H1 (cell line): ENCODE data around the gene S100A6. TPM values are rescaled to one million over a fixed set of nuclear protein-coding genes. Genes with fewer than 3 reads are reported as not detected.
A peak's percentile ranks its signal among the peaks of the same experiment; 100 is the strongest.

Experiments used
- CTCF ChIA-PET: fragments of 300-600 bp; sonication (Branson Sonifier 250); formaldehyde crosslinking; loops from one replicate; lab custom pipeline; 2021; ENCODE audit not compliant: partially characterized antibody; lab: Charles Lee
- POLR2A ChIA-PET: fragments of 300-600 bp; sonication (Branson Sonifier 250); formaldehyde crosslinking; loops from one replicate; lab custom pipeline; 2021; ENCODE audit warnings: inconsistent platforms; ENCODE audit not compliant: partially characterized antibody; lab: Charles Lee
- DNase-seq, 2 experiments: peaks; one replicate each; pipeline versions ENCODE4 v3.0.0 to v3.0.0-alpha.2; 2010 to 2022; ENCODE audit warnings: low spot score in 2 of 2, low read depth in 1 of 2, mixed read lengths in 1 of 2
- FAIRE-seq: peaks from 2 replicates; lab custom pipeline; 2011; peaks lifted over from hg19 to GRCh38; lab: Jason Lieb, UNC
- H2AFZ ChIP-seq: 2 replicates; pipeline ENCODE4 v1.8.1; 2012; ENCODE audit warnings: low read length, inconsistent platforms
- H2AK5ac ChIP-seq: 2 replicates; pipeline ENCODE4 v1.6.1; 2013; ENCODE audit warnings: low read depth, low read length
- H2BK120ac ChIP-seq: replicated peaks from 2 replicates; pipeline ENCODE3; 2013; ENCODE audit warnings: low read depth, low read length, inconsistent platforms
- H2BK12ac ChIP-seq: 2 replicates; pipeline ENCODE4 v1.6.1; 2013; ENCODE audit warnings: low read depth, low read length
- H2BK15ac ChIP-seq: 2 replicates; pipeline ENCODE4 v1.6.1; 2013; ENCODE audit warnings: low read length
- H2BK20ac ChIP-seq: 2 replicates; pipeline ENCODE4 v1.6.1; 2013; ENCODE audit warnings: low read length
- H2BK5ac ChIP-seq: 2 replicates; pipeline ENCODE4 v1.6.1; 2013; ENCODE audit warnings: low read depth, low read length
- H3K14ac ChIP-seq: 2 replicates; pipeline ENCODE4 v1.6.1; 2013; ENCODE audit warnings: inconsistent platforms; ENCODE audit not compliant: insufficient read length
- H3K18ac ChIP-seq: 2 replicates; pipeline ENCODE4 v1.6.1; 2013; ENCODE audit warnings: low read length; ENCODE audit errors: extremely low read depth
- H3K23ac ChIP-seq: 2 replicates; pipeline ENCODE4 v1.6.1; 2013; ENCODE audit warnings: inconsistent platforms; ENCODE audit not compliant: insufficient read length
- H3K23me2 ChIP-seq: 2 replicates; pipeline ENCODE4 v1.6.1; 2013; ENCODE audit warnings: low read depth, low read length
- H3K27ac ChIP-seq: 2 replicates; pipeline ENCODE4 v1.6.1; 2011; ENCODE audit warnings: low read depth, low read length, inconsistent platforms
- H3K27me3 ChIP-seq, 4 experiments: replicated peaks in 1 of 4; 1 replicate in 1 of 4; 2 replicates in 3 of 4; pipeline versions ENCODE4 v1.6.1 to v1.8.1; 2011 to 2013; ENCODE audit warnings: low read length in 3 of 4, mild to moderate bottlenecking in 3 of 4, inconsistent platforms in 2 of 4, mixed read lengths in 2 of 4, moderate library complexity in 1 of 4; ENCODE audit not compliant: control insufficient read depth in 3 of 4, insufficient read depth in 3 of 4; ENCODE audit errors: extremely low read depth in 1 of 4
- H3K36me3 ChIP-seq, 4 experiments: 2 replicates each; pipeline versions ENCODE4 v1.6.1 to v1.8.1; 2011 to 2013; ENCODE audit warnings: mild to moderate bottlenecking in 4 of 4, low read length in 3 of 4, moderate library complexity in 2 of 4, control low read depth in 1 of 4, inconsistent platforms in 1 of 4; ENCODE audit not compliant: insufficient read depth in 4 of 4, control insufficient read depth in 2 of 4
- H3K4ac ChIP-seq: replicated peaks from 2 replicates; pipeline ENCODE3; 2013; ENCODE audit warnings: low read length, low read depth, mixed read lengths, inconsistent platforms; ENCODE audit not compliant: insufficient read length
- H3K4me1 ChIP-seq, 4 experiments: replicated peaks in 1 of 4; 1 replicate in 1 of 4; 2 replicates in 3 of 4; pipeline versions ENCODE4 v1.6.1 to v1.8.1; 2011 to 2013; ENCODE audit warnings: low read length in 3 of 4, inconsistent platforms in 2 of 4, mixed read lengths in 1 of 4; ENCODE audit not compliant: insufficient read depth in 4 of 4, control insufficient read depth in 3 of 4
- H3K4me2 ChIP-seq, 2 experiments: 2 replicates each; pipeline versions ENCODE4 v1.6.1 to v1.8.1; 2011 to 2013; ENCODE audit warnings: low read depth in 2 of 2, low read length in 2 of 2, control low read depth in 1 of 2, inconsistent platforms in 1 of 2, mild to moderate bottlenecking in 1 of 2; ENCODE audit not compliant: insufficient read depth in 1 of 2
- H3K4me3 ChIP-seq, 4 experiments: fragments of 200-600, 300-600 bp in 1 of 4; sonication (generic), shearing (Covaris generic), sonication (Bioruptor Twin) in 1 of 4; 2 replicates each; pipeline versions ENCODE4 v1.5.1 to v1.8.1; 2011 to 2016; ENCODE audit warnings: low read length in 4 of 4, low read depth in 3 of 4, control low read depth in 2 of 4, inconsistent platforms in 2 of 4, mild to moderate bottlenecking in 2 of 4, mixed read lengths in 1 of 4, moderate library complexity in 1 of 4; ENCODE audit not compliant: insufficient read depth in 2 of 4; ENCODE audit errors: extremely low read depth in 1 of 4
- H3K56ac ChIP-seq: replicated peaks from 2 replicates; pipeline ENCODE3; 2013; ENCODE audit warnings: low read depth, mild to moderate bottlenecking, mixed read lengths, low read length, inconsistent platforms; ENCODE audit not compliant: insufficient read length
- H3K79me1 ChIP-seq: 2 replicates; pipeline ENCODE4 v1.6.1; 2013; ENCODE audit warnings: low read depth, low read length, control low read depth
- H3K79me2 ChIP-seq, 2 experiments: 2 replicates each; pipeline versions ENCODE4 v1.6.1 to v1.8.1; 2012 to 2013; ENCODE audit warnings: low read length in 2 of 2, mild to moderate bottlenecking in 2 of 2, inconsistent platforms in 1 of 2; ENCODE audit not compliant: insufficient read depth in 2 of 2, control insufficient read depth in 1 of 2
- H3K9ac ChIP-seq, 4 experiments: replicated peaks in 1 of 4; 1 replicate in 1 of 4; 2 replicates in 3 of 4; pipeline versions ENCODE4 v1.6.1 to v1.8.1; 2011 to 2013; ENCODE audit warnings: low read depth in 3 of 4, low read length in 3 of 4, control low read depth in 2 of 4, mild to moderate bottlenecking in 2 of 4, moderate library complexity in 2 of 4, inconsistent platforms in 1 of 4; ENCODE audit errors: extremely low read depth in 1 of 4
- H3K9me3 ChIP-seq, 2 experiments: 2 replicates each; pipeline versions ENCODE4 v1.6.1 to v1.8.1; 2012 to 2013; ENCODE audit warnings: mild to moderate bottlenecking in 2 of 2, moderate library complexity in 2 of 2, control low read depth in 1 of 2, inconsistent platforms in 1 of 2, low read depth in 1 of 2, low read length in 1 of 2, mixed read lengths in 1 of 2; ENCODE audit not compliant: insufficient read depth in 2 of 2
- H4K20me1 ChIP-seq, 2 experiments: replicated peaks in 1 of 2; 2 replicates each; pipeline versions ENCODE3 to v1.8.1; 2011 to 2013; ENCODE audit warnings: inconsistent platforms in 2 of 2, low read length in 2 of 2, mild to moderate bottlenecking in 1 of 2; ENCODE audit not compliant: insufficient read depth in 2 of 2, control insufficient read depth in 1 of 2
- H4K5ac ChIP-seq: 2 replicates; pipeline ENCODE4 v1.6.1; 2013; ENCODE audit warnings: low read length, low read depth, mixed read lengths, inconsistent platforms; ENCODE audit not compliant: insufficient read length
- H4K8ac ChIP-seq: 2 replicates; pipeline ENCODE4 v1.8.0; 2013; ENCODE audit warnings: mild to moderate bottlenecking, moderate library complexity, low read length, inconsistent platforms; ENCODE audit not compliant: insufficient read depth; ENCODE audit errors: extremely low read depth
- H4K91ac ChIP-seq: replicated peaks from 2 replicates; pipeline ENCODE3; 2013; ENCODE audit warnings: low read length, mixed read lengths, inconsistent platforms; ENCODE audit not compliant: insufficient read length
- ASH2L ChIP-seq: fragments of 200-600, 300-600 bp; sonication (generic); IDR thresholded peaks from one replicate; pipeline ENCODE4 v1.7.1; 2017; ENCODE audit warnings: low read length
- POU5F1 ChIP-seq: IDR thresholded peaks from 2 replicates; pipeline ENCODE4 v1.6.1; 2011; ENCODE audit warnings: low read depth, mild to moderate bottlenecking, low read length, moderate library complexity
- SAP30 ChIP-seq: fragments of 300-600 bp; sonication (generic); IDR thresholded peaks from 2 replicates; pipeline ENCODE4 v1.7.1; 2012; ENCODE audit warnings: low read length, moderate library complexity, mild to moderate bottlenecking, inconsistent platforms; ENCODE audit not compliant: insufficient read depth, insufficient replicate concordance
- ZNF274 ChIP-seq: IDR thresholded peaks from 2 replicates; pipeline ENCODE4 v1.7.0; 2012; ENCODE audit warnings: low read length, borderline replicate concordance; ENCODE audit errors: extremely low read depth
- WGBS, 2 experiments: shearing (Covaris generic) in 1 of 2; methylation state at CpG; one replicate each; pipeline versions ENCODE4 v1.1.6 to v1.1.7; 2013 to 2015; ENCODE audit warnings: low lambda C conversion rate in 2 of 2, mixed read lengths in 2 of 2, inconsistent platforms in 1 of 2, low coverage in 1 of 2, missing lambda C conversion rate in 1 of 2; ENCODE audit not compliant: insufficient replicate concordance in 2 of 2, insufficient coverage in 1 of 2, insufficient read length in 1 of 2; ENCODE audit errors: extremely low coverage in 1 of 2, missing lambda C conversion rate in 1 of 2; 5-methylcytosine and 5-hydroxymethylcytosine counted together
- polyA plus RNA-seq, 7 experiments: library from polyadenylated mRNA; depleted of rRNA in 3 of 7; stranded (reverse) in 5 of 7; unstranded in 2 of 7; fragments of >200 nt in 5 of 7; fragments of 200-250 nt in 2 of 7; gene quantifications; 1 replicate in 5 of 7; 2 replicates in 1 of 7; 4 replicates in 1 of 7; pipeline versions ENCODE4 v1.2.1 to v1.2.3, GENCODE V29; 2011 to 2013; ENCODE audit warnings: missing spikeins in 2 of 7, mixed read lengths in 2 of 7
- total RNA-seq: library from RNA; stranded (reverse); fragmentation: NEBNext Ultra II Directional; extraction: Animal tissue kit (Norgen Biotek cat#: 25700); gene quantifications from 2 replicates; pipeline ENCODE4 v1.2.1, GENCODE V29; 2021

The S100A6 gene
- total and polyA plus RNA-seq, 2 of the 8 experiments (the other 6 are each of a cell fraction or from before 2014, with no cell fraction given): 11.1 to 63.0 TPM

GRCh38 chr1:153493343-153493960 is 42.3 kb downstream of the S100A6 start:
- H2BK20ac ChIP-seq: no peak overlapping the region
- H2BK120ac ChIP-seq: no peak overlapping the region
- H3K23ac ChIP-seq: no peak overlapping the region
- TF ChIP-seq ZNF274: no peak
- no peak for TF ChIP-seq POU5F1
- no peak for TF ChIP-seq ASH2L
- no peak for TF ChIP-seq SAP30
- H3K4ac ChIP-seq: no peak overlapping the region
- H3K23me2 ChIP-seq: no peaks in the 10 kb centered on the region
- H3K9me3 ChIP-seq: no peaks in the 10 kb centered on the region
- peaks cover 0 to 6% (median 2%) of the 10 kb centered on the region in 4 experiments; a peak in 4 of 7 replicates for H3K4me1 ChIP-seq
- H4K8ac ChIP-seq: no peak overlapping the region
- H4K5ac ChIP-seq: no peak overlapping the region
- peak overlapping the region; percentile 80; the same call in 1 of the 2 replicates for H2BK12ac ChIP-seq
- no peaks in the 10 kb centered on the region for H4K20me1 ChIP-seq
- no peak overlapping the region for H2AK5ac ChIP-seq
- no peaks in the 10 kb centered on the region for H3K79me1 ChIP-seq
- POLR2A ChIA-PET: interaction anchor here (0.6 to 3.2 kb wide), 4 partner anchors 27 to 140 kb away, joined by 3 to 14 read pairs (median 3); partner anchors contain the start of gene CHTOP
- no peak overlapping the region for H3K27ac ChIP-seq
- WGBS, 2 experiments: 89% methylated on average over 6 of the region's 6 CpGs; no CpG with 5 or more reads in 1 of the 2 experiments
- no peaks in the 10 kb centered on the region for H3K36me3 ChIP-seq
- H3K56ac ChIP-seq: no peak overlapping the region
- H3K9ac ChIP-seq: no peak overlapping the region
- H3K4me2 ChIP-seq: no peak overlapping the region
- H2BK5ac ChIP-seq: no peak overlapping the region
- DNase-seq (no peak), FAIRE-seq (no peak)
- H2AFZ ChIP-seq: no peak overlapping the region
- no peaks in the 10 kb centered on the region for H3K27me3 ChIP-seq
- H2BK15ac ChIP-seq: no peak overlapping the region
- no peak overlapping the region for H4K91ac ChIP-seq
- H3K79me2 ChIP-seq: no peaks in the 10 kb centered on the region
- no peak overlapping the region for H3K4me3 ChIP-seq
- peak overlapping the region; percentile 60; the same call in 1 of the 2 replicates for H3K18ac ChIP-seq
- CTCF ChIA-PET: interaction anchor here (0.8 to 21.4 kb wide), 15 partner anchors 9 to 301 kb away, joined by 3 to 360 read pairs (median 10); partner anchors contain the start of genes PGLYRP4, S100A1, S100A13 and S100A6
- H3K14ac ChIP-seq: no peak overlapping the region
